K562 (cell line): ENCODE results near the gene COL1A1. TPM values are rescaled to one million over a fixed set of nuclear protein-coding genes. Genes with fewer than 3 reads are reported as not detected.

ENCODE experiments used
- CBX1 ChIP-seq: sonication (generic); IDR thresholded peaks from 2 replicates; pipeline ENCODE4 v1.6.1; 2016; ENCODE audit warnings: antibody characterized with exemption, low read depth, mild to moderate bottlenecking
- DEAF1 ChIP-seq: fragments of 450-650 bp; formaldehyde crosslinking; IDR thresholded peaks from 2 replicates; pipeline ENCODE4 v1.4.0; 2020; ENCODE audit warnings: mild to moderate bottlenecking, moderate library complexity
- E2F4 ChIP-seq: sonication (generic); formaldehyde crosslinking; IDR thresholded peaks from 2 replicates; pipeline ENCODE4 v1.8.0; 2022; ENCODE audit warnings: mild to moderate bottlenecking, low read depth, missing genetic modification reagents
- EP300 ChIP-seq: IDR thresholded peaks from 2 replicates; pipeline ENCODE4 v1.6.1; 2012; ENCODE audit warnings: low read length, improper control_type of control experiment
- ERF ChIP-seq: fragments of 450-650 bp; formaldehyde crosslinking; IDR thresholded peaks from 2 replicates; pipeline ENCODE4 v1.4.0; 2020; ENCODE audit warnings: mild to moderate bottlenecking, mixed read lengths
- ETV1 ChIP-seq: fragments of 450-650 bp; conservative IDR thresholded peaks from 2 replicates; pipeline ENCODE4 v1.6.1; 2016; ENCODE audit warnings: missing genetic modification characterization, control low read depth, low read depth, missing compliant biosample characterization
- GABPA ChIP-seq: fragments of 200-800 bp; sonication (Bioruptor generic); conservative IDR thresholded peaks from 2 replicates; pipeline ENCODE4 v1.6.1; 2016; ENCODE audit warnings: low read depth, missing genetic modification characterization, missing compliant biosample characterization
- GATA2 ChIP-seq: sonication (generic); formaldehyde crosslinking; IDR thresholded peaks from 2 replicates; pipeline ENCODE4 v1.4.0; 2020; ENCODE audit warnings: mild to moderate bottlenecking, missing genetic modification reagents
- GTF2A2 ChIP-seq: IDR thresholded peaks from 2 replicates; pipeline ENCODE4 v1.6.1; 2016; ENCODE audit warnings: mild to moderate bottlenecking, missing genetic modification characterization, missing compliant biosample characterization
- HCFC1 ChIP-seq: IDR thresholded peaks from 2 replicates; pipeline ENCODE4 v1.6.1; 2012; ENCODE audit warnings: low read depth, low read length, improper control_type of control experiment
- JUND ChIP-seq, 2 experiments: IDR thresholded peaks; 2 replicates in 1 of 2; 3 replicates in 1 of 2; pipeline ENCODE4 v1.6.1; 2011; ENCODE audit warnings: borderline replicate concordance in 2 of 2, low read depth in 2 of 2, low read length in 2 of 2, improper control_type of control experiment in 1 of 2, missing biosample characterization in 1 of 2, missing genetic modification characterization in 1 of 2, missing genetic modification reagents in 1 of 2
- KLF6 ChIP-seq: fragments of 250-450 bp; sonication (Bioruptor Pico); IDR thresholded peaks from 2 replicates; pipeline ENCODE4 v1.4.0; 2020; ENCODE audit warnings: mild to moderate bottlenecking, moderate library complexity, borderline replicate concordance
- NFE2 ChIP-seq: IDR thresholded peaks from 2 replicates; pipeline ENCODE4 v1.6.1; 2014; ENCODE audit warnings: antibody characterized with exemption, low read depth
- SMAD2 ChIP-seq: fragments of 150-350 bp; IDR thresholded peaks from 2 replicates; pipeline ENCODE4 v1.6.1; 2014; ENCODE audit warnings: low read depth, mild to moderate bottlenecking, low read length
- TEAD4 ChIP-seq, 2 experiments: sonication (generic) in 1 of 2; formaldehyde crosslinking in 1 of 2; IDR thresholded peaks; 2 replicates each; pipeline versions ENCODE4 v1.6.1 to v1.8.0; 2012 to 2022; ENCODE audit warnings: borderline replicate concordance in 1 of 2, inconsistent platforms in 1 of 2, low read length in 1 of 2, mild to moderate bottlenecking in 1 of 2, missing genetic modification reagents in 1 of 2
- TOE1 ChIP-seq, 2 experiments: fragments of 450-650 bp in 1 of 2; sonication (generic) in 1 of 2; formaldehyde crosslinking in 1 of 2; IDR thresholded peaks; 2 replicates each; pipeline versions ENCODE4 v1.7.1 to v1.8.0; 2016 to 2022; ENCODE audit warnings: borderline replicate concordance in 2 of 2, mild to moderate bottlenecking in 2 of 2, antibody characterized with exemption in 1 of 2, inconsistent platforms in 1 of 2, low read depth in 1 of 2, missing genetic modification reagents in 1 of 2, moderate library complexity in 1 of 2
- XRCC5 ChIP-seq: fragments of 200-400 bp; formaldehyde crosslinking; IDR thresholded peaks from 2 replicates; pipeline ENCODE4 v1.6.1; 2017; ENCODE audit warnings: low read depth, mild to moderate bottlenecking, low read length
- ZEB2 ChIP-seq: fragments of 450-650 bp; IDR thresholded peaks from 2 replicates; pipeline ENCODE4 v1.6.1; 2016
- polyA plus RNA-seq, 8 experiments: library from polyadenylated mRNA; depleted of rRNA in 4 of 8; stranded (reverse) in 5 of 8; unstranded in 3 of 8; fragments of >200 nt; fragmentation: Nextera tagmentation in 2 of 8; fragmentation: Illumina TruSeq in 1 of 8; extraction: Ambion mirVana in 2 of 8; extraction: Trizol in 1 of 8; gene quantifications; 2 replicates each; pipeline versions ENCODE4 v1.2.1 to v1.2.3, GENCODE V29; 2011 to 2014; ENCODE audit warnings: inconsistent platforms in 1 of 8, missing spikeins in 1 of 8
- total RNA-seq, 7 experiments: library from RNA; depleted of rRNA in 6 of 7; stranded (reverse); fragments of >200 nt in 6 of 7; fragmentation: Illumina TruSeq in 2 of 7; extraction: Trizol in 2 of 7; gene quantifications; 2 replicates each; pipeline versions ENCODE4 v1.2.1 to v1.2.3, GENCODE V29; 2011 to 2021; ENCODE audit warnings: low replicate concordance in 1 of 7
- TF ChIP-seq, protein P1 (sequence below): sonication (generic); formaldehyde crosslinking; IDR thresholded peaks from 2 replicates; pipeline ENCODE4 v1.8.1; 2023; ENCODE audit warnings: mild to moderate bottlenecking, missing genetic modification reagents
- TF ChIP-seq, protein P2 (sequence below): fragments of 450-650 bp; IDR thresholded peaks from 2 replicates; pipeline ENCODE4 v1.6.1; 2016; ENCODE audit warnings: low read depth, mild to moderate bottlenecking, moderate library complexity

COL1A1 gene
- total and polyA plus RNA-seq, 9 of the 15 experiments (the other 6 are each of a cell fraction or from before 2014, with no cell fraction given) = 0.04 to 3.4 (median 0.18) TPM

DNA sequence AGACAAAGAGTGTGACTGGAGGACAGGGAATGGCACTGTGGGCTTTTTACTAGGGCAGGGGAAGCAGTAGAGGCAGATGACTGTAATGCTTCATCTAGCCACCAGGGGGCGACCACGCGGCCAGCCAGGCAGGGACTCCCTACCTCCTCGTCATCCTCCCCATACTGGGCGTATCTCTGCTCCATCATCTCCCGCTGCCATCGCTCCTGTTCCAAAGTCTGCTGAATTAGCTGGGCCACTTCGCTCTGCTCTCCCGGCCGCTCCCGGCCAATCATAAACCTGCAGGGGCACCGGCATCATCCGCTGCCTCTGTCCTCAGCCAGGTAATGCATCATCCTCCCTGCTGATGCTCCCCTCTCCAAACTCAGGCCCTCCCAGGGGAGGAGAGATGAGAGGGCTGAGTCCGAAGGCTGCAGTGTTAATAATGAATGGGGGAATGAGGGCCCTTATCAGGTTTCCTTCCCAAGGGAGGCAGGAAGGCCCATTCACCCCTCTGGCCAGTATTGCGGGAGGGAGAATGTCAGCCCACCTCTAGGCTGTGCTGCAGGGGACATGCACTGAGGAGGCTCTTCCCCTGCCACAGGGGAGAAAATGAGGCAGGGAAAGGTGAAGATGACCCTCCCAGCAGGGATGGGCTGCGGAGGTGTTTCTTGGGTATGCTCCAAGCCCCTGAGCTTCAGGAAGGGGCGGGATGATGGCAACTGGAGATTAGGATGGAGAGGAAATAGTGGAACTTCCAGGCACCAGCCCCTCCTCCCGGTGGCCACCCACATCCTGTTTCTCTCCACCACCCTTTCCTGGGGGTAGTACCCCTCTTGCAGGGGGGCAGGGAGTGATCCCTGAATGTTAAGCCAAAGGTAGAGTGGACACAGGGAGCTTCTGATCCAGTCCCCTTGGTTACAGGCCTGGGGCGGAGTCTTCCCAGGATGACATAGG is 61.2 kb downstream of the COL1A1 start (continued):
- TF ChIP-seq DEAF1 (CRISPR knock-in tag) (0 out of 2 replicates have a peak, but pooled peaks have one; percentile 38), ETV1 (peak; percentile 62; the same call in 1 of the 2 replicates), E2F4 (CRISPR knock-in tag) (no peak), ERF (CRISPR knock-in tag) (no peak), GABPA (tag) (peak; percentile 48; the same call in 1 of the 2 replicates), HCFC1 (peak; percentile 33; the same call in 1 of the 2 replicates), GATA2 (CRISPR knock-in tag) (peak; percentile 53), KLF6 (CRISPR knock-in tag) (0 out of 2 replicates have a peak, but pooled peaks have one; percentile 41), JUND (IDR thresholded peaks at IDR 0.05; ENCODE audit: borderline replicate concordance, low read depth, low read length) (peak; percentile 82), JUND (tag; IDR thresholded peaks at IDR 0.05; ENCODE audit: borderline replicate concordance, low read depth, low read length) (peak; percentile 75; the same call in 1 of the 3 replicates), EP300 (peak; percentile 27; the same call in 1 of the 2 replicates), CBX1 (peak; percentile 97; the same call in 1 of the 2 replicates), TOE1 (IDR thresholded peaks at IDR 0.05; ENCODE audit: borderline replicate concordance) (peak; percentile 34; the same call in 1 of the 2 replicates), TOE1 (CRISPR knock-in tag; IDR thresholded peaks at IDR 0.05; ENCODE audit: borderline replicate concordance, low read depth) (no peak), SMAD2 (no peak), NFE2 (peak; percentile 63), GTF2A2 (tag) (no peak), XRCC5 (peak; percentile 90), TEAD4 (IDR thresholded peaks at IDR 0.05; ENCODE audit: low read length) (peak; percentile 45; the same call in 1 of the 2 replicates), TEAD4 (CRISPR knock-in tag; IDR thresholded peaks at IDR 0.05; ENCODE audit: borderline replicate concordance) (no peak), ZEB2 (peak; percentile 43; the same call in 1 of the 2 replicates)
- TF ChIP-seq, protein P1, sequence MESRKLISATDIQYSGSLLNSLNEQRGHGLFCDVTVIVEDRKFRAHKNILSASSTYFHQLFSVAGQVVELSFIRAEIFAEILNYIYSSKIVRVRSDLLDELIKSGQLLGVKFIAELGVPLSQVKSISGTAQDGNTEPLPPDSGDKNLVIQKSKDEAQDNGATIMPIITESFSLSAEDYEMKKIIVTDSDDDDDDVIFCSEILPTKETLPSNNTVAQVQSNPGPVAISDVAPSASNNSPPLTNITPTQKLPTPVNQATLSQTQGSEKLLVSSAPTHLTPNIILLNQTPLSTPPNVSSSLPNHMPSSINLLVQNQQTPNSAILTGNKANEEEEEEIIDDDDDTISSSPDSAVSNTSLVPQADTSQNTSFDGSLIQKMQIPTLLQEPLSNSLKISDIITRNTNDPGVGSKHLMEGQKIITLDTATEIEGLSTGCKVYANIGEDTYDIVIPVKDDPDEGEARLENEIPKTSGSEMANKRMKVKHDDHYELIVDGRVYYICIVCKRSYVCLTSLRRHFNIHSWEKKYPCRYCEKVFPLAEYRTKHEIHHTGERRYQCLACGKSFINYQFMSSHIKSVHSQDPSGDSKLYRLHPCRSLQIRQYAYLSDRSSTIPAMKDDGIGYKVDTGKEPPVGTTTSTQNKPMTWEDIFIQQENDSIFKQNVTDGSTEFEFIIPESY (CRISPR knock-in tag) = 0 out of 2 replicates have a peak, but pooled peaks have one; percentile 51
- TF ChIP-seq, protein P2, sequence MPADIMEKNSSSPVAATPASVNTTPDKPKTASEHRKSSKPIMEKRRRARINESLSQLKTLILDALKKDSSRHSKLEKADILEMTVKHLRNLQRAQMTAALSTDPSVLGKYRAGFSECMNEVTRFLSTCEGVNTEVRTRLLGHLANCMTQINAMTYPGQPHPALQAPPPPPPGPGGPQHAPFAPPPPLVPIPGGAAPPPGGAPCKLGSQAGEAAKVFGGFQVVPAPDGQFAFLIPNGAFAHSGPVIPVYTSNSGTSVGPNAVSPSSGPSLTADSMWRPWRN = no peak
